Stomach (tissue), 4 donors: ENCODE measurements around the gene SPOCK2.

Source experiments
- CTCF ChIP-seq, 7 experiments: fragments of 450-650 bp in 4 of 7; fragments of 200-600 bp in 3 of 7; sonication (generic) in 3 of 7; IDR thresholded peaks; one replicate each; pipeline ENCODE4 v1.5.1; 2016 to 2019; ENCODE audit warnings: antibody characterized with exemption in 7 of 7, control low read depth in 2 of 7, mild to moderate bottlenecking in 1 of 7
- EP300 ChIP-seq: sonication (generic); formaldehyde crosslinking; IDR thresholded peaks from one replicate; pipeline ENCODE4 v1.6.1; 2017; ENCODE audit warnings: antibody characterized with exemption
- POLR2A ChIP-seq, 4 donors: fragments of 450-650 bp; IDR thresholded peaks; one replicate each; pipeline ENCODE4 v1.6.1; 2016; ENCODE audit warnings: antibody characterized with exemption in 4 of 4, control low read depth in 2 of 4, mild to moderate bottlenecking in 1 of 4, moderate library complexity in 1 of 4
- POLR2AphosphoS5 ChIP-seq, 3 donors: sonication (generic); formaldehyde crosslinking; IDR thresholded peaks; one replicate each; pipeline ENCODE4 v1.6.1; 2016; ENCODE audit warnings: antibody characterized with exemption in 3 of 3

- TF ChIP-seq CTCF (IDR thresholded peaks at IDR 0.05) (no peak), EP300 (no peak), POLR2A (IDR thresholded peaks at IDR 0.05) (no peak), POLR2AphosphoS5 (IDR thresholded peaks at IDR 0.05) (no peak)
Measured at GRCh38 chr10:72065439-72066025, 22.8 kb downstream of the SPOCK2 start.
